H1 (cell line): ENCODE measurements around the gene CYBB. TPM values are rescaled to one million over a fixed set of nuclear protein-coding genes. Genes with fewer than 3 reads are reported as not detected.

Source experiments
- TAF1 ChIP-seq: IDR thresholded peaks from 2 replicates; pipeline ENCODE4 v1.6.1; 2011; ENCODE audit warnings: mild to moderate bottlenecking, low read depth, low read length
- USF2 ChIP-seq: IDR thresholded peaks from 2 replicates; pipeline ENCODE4 v1.6.1; 2011; ENCODE audit warnings: low read length, improper control_type of control experiment
- polyA plus RNA-seq, 7 experiments: library from polyadenylated mRNA; depleted of rRNA in 3 of 7; stranded (reverse) in 5 of 7; unstranded in 2 of 7; fragments of >200 nt in 5 of 7; fragments of 200-250 nt in 2 of 7; gene quantifications; 1 replicate in 5 of 7; 2 replicates in 1 of 7; 4 replicates in 1 of 7; pipeline versions ENCODE4 v1.2.1 to v1.2.3, GENCODE V29; 2011 to 2013; ENCODE audit warnings: missing spikeins in 2 of 7, mixed read lengths in 2 of 7
- total RNA-seq: library from RNA; stranded (reverse); fragmentation: NEBNext Ultra II Directional; extraction: Animal tissue kit (Norgen Biotek cat#: 25700); gene quantifications from 2 replicates; pipeline ENCODE4 v1.2.1, GENCODE V29; 2021
- TF ChIP-seq, protein P1 (sequence below): IDR thresholded peaks from 2 replicates; pipeline ENCODE4 v1.6.1; 2012; ENCODE audit warnings: low read length, inconsistent platforms

CYBB gene
- total and polyA plus RNA-seq, 2 of the 8 experiments (the other 6 are each of a cell fraction or from before 2014, with no cell fraction given): 0.03 to 0.09 TPM

DNA sequence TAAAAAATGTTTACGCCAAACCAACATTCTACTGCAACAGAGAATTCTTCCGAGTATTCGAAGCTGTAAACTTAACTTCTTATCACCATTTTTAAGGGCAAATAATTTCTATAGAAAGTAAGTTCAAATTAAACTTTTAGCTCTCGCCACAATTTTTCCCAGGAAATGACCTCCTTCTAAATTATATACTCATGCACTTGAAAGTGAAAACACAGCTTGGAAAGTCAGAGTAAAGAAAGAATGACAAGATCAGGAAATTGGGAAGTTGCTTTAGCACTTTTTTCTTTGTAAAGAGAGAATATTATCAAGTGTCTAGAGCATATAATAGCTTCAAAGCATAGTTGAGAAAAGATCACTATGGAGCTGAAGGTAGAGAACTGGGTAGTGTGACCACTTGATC is 1.2 kb downstream of the CYBB start (continued):
- TF ChIP-seq TAF1 (no peak), USF2 (no peak)
- TF ChIP-seq, protein P1, sequence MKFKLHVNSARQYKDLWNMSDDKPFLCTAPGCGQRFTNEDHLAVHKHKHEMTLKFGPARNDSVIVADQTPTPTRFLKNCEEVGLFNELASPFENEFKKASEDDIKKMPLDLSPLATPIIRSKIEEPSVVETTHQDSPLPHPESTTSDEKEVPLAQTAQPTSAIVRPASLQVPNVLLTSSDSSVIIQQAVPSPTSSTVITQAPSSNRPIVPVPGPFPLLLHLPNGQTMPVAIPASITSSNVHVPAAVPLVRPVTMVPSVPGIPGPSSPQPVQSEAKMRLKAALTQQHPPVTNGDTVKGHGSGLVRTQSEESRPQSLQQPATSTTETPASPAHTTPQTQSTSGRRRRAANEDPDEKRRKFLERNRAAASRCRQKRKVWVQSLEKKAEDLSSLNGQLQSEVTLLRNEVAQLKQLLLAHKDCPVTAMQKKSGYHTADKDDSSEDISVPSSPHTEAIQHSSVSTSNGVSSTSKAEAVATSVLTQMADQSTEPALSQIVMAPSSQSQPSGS: no peak
